OCI-M1 (cell line): ENCODE results near the gene TCIRG1.
A peak's percentile ranks its signal among the peaks of the same experiment; 100 is the strongest.
"Not testable (repeated sequence)": the region's sequence is repeated elsewhere in the genome, so short reads cannot be mapped to it uniquely, and the experiment has no call there.

Experiments used
- DNase-seq: peaks from one replicate; lab custom pipeline; 2025; lab: John Stamatoyannopoulos, UW

The TCIRG1 gene, protein sequence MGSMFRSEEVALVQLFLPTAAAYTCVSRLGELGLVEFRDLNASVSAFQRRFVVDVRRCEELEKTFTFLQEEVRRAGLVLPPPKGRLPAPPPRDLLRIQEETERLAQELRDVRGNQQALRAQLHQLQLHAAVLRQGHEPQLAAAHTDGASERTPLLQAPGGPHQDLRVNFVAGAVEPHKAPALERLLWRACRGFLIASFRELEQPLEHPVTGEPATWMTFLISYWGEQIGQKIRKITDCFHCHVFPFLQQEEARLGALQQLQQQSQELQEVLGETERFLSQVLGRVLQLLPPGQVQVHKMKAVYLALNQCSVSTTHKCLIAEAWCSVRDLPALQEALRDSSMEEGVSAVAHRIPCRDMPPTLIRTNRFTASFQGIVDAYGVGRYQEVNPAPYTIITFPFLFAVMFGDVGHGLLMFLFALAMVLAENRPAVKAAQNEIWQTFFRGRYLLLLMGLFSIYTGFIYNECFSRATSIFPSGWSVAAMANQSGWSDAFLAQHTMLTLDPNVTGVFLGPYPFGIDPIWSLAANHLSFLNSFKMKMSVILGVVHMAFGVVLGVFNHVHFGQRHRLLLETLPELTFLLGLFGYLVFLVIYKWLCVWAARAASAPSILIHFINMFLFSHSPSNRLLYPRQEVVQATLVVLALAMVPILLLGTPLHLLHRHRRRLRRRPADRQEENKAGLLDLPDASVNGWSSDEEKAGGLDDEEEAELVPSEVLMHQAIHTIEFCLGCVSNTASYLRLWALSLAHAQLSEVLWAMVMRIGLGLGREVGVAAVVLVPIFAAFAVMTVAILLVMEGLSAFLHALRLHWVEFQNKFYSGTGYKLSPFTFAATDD

DNA sequence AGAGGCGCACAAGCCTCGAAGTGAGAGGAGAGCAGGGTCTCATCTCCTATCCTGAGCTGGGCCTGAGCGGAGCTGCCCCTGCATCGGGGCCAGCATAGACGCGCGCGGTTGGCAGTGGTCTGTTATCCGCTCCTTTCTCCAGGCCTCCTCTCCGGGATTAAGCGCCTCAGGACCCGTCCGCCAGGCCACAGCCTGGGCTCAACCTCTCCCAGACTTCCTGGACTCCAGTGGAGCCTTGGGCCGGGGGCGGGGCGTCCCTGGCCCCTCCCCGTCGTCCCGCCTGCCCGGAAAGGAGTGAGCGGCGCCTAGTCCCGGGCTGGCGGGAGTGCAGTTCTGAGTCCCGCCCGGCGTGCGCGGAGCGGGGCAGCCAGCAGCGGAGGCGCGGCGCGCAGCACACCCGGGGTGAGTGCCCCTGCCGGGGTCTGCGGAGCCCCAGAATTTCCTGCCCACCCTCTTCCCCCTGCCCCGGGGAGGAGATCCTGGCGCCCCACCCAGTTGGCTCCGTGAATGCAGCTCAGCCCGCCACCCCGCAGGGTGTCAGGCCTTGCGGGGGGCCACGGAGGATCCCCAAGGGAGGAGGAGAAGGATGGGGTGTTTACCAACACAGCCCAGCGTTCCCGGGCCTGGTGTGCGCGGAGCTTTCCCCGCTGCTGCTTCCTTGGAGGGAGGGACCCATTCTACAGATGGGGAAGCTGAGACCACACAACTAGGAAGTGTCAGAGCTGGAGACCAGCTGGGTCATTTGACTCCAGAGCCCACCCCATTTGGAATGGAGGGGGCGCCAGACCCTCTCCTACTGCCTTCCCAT lies at the start of gene TCIRG1:
Gene TCIRG1, plus strand, starts transcription at position 308 of the 808 bp plus-strand sequence. CDS start 2,247 bp downstream, outside the sequence.
- DNase-seq = no peak

DNA sequence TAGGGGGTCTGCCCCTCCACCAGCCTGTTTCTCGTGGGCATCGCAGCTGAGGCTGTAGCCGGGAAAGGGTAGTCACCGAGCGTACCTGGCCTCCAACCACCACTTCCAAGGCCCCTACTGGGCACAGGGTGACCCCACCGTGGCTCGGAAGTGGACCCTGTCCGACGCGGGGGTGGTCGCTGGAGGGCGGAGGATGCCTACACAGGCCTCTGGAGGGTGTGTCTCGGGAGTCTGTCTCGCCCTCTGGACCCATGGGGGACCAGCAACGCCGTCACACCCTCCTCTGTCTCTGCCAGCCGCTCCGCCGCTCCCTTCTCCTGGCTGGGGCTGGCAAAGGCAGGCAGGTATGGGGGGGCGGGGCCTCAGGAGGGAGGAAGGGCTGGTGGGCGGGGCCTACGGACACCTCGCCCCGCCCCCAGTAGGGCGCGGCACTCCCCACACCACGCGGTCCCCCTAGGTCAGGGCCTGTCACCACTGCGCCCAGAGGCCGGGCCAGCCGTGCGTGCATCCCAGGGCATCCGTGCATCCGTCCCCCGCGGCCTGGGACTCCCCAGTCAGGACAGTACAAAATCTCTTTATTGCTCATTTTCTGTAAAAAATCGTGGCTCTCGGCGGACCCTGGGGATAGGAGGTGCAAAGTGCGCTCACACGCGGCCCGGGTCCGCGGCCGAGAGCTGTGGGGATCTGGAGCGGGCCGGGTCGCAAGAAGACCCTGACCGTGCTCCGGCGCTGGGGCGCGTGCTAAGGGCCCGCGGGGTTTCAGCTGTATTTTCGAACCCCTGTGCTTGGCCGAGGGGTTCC lies 48.1 kb upstream of the TCIRG1 start:
- not testable (repeated sequence) for DNase-seq

DNA sequence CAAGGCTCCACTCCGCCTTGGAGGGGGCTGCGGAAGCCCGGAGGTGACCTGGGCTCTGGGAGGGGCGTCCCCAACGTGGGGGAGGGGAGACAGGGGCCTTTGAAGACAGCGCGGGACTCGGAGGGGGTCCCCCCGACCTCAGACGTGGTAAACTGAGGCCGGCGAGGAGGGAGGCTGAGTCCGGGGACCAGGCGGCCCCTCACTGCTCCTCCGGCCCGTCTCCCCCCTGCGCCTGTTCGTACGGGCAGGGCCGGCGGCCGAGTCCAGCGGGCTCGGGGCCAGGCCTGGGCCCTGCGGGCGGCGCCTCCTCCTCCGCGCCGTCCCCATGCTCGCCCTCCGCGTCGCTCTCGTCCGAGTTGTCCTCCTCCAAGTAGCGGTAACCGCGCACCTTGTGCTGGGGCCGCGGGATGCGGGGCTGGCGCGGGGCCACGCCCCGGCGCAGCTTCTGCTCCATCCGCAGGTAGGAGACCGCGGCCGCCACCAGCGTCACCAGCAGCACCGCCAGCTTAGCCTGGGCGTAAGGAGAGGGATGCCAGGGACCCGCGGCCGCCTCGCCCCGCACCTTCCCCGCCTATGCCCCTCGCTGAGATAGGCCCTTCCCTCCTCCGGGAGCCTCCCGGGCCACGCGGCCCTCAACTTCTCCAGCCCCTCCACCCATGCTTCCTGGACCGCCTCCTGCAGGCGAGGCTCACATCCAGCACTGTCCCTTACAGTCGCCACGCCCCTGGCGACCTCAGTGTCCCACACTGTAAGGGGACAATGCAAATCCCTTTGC lies 47.3 kb upstream of the TCIRG1 start:
- not testable (repeated sequence) for DNase-seq

DNA sequence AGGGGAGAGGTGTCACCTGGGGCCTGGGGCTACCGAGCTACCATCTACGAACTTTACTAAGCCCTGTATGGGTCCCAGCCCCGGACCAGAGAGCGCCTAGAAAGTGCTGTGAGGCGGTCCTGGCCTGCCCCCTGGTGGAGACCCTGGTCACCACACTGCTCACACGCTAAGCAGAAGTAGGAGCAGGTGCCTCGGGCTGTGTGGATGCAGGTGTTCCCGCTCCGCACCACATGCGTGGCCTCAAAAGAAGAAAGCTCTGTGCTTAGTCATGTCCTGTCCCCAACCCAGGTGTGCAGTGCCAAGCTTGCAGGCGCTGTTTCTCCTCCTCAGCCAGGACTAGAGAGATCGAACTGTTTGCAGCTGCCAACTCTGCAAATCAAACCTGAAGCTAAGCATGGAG lies 45.0 kb upstream of the TCIRG1 start:
- DNase-seq = peak; percentile 34

DNA sequence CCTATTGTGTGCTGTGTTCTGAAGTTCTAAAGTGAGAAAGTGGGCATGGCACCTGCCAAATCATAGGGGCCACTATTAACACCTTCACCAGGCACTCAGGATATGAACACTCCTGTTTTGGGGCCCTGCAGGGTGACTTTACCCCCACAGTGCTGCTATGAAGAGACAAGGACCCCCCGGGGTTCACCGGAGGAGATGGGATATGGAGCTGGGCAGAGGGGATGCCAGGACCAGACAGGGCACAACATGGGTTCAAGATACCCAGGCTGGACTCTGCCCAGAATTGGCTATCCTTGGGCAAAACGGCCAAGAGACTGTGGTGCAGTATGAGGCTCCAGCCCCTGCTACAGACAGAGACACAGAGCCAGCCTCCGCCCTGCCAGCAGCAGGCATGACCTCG lies 44.4 kb upstream of the TCIRG1 start:
- not testable (repeated sequence) for DNase-seq

DNA sequence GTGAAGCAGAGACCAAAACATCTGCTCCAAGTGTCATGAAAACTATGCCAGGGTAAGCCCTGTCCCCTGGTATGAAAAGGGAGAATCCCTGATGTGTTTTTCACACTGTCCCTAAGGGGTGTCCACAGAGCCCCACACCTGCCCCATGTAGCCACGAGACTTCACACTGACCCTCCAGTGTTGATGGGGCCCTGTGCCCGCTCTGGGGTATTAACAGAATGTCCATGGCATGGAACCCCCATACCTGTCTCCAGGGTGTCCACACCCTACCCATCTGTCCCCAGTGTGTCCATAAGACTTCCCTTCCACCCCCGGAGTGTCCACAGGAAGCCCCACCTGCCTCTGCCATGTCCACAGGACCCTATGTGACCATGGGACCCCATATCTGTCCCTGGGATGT lies 43.7 kb upstream of the TCIRG1 start:
- DNase-seq = not testable (repeated sequence)

DNA sequence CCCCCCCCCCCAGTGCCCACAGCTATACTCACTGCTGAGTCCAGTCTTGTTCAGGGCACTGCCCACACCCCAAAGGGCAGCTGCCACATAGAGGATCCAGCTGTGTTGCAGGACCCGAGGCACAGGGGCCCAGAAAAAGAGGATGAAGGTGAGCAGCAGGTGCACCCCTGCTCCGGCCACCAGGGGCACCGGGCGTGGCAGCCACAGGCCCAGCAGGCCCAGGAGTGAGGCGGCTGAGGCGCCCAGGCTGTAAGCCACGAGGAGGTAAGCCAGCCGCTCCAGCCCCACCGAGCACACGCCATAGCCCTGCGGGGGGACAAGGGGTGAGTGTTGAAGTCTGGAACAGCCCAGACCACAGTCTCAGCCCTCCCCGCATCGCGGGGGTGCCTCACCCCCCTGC lies 43.2 kb upstream of the TCIRG1 start:
- DNase-seq = not testable (repeated sequence)

DNA sequence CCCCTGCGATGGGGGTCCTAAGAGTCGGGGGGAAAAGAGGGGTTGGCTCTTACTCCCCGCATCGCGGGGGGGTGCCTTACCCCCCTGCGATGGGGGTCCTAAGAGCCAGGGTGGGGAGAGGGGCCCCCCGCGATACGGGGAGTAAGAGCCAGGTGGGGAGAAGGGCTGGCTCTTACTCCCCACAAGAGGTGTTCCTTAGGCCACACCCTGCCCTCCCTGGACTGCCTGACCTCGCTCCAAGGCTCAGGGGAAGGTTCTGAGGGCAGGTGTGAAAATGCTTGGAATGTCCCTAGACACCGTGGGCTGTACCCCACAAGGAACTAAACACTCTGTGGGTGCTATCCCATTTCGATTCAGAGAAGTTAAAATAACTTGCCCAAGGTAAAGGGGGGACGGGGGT lies 42.8 kb upstream of the TCIRG1 start:
- no peak for DNase-seq

DNA sequence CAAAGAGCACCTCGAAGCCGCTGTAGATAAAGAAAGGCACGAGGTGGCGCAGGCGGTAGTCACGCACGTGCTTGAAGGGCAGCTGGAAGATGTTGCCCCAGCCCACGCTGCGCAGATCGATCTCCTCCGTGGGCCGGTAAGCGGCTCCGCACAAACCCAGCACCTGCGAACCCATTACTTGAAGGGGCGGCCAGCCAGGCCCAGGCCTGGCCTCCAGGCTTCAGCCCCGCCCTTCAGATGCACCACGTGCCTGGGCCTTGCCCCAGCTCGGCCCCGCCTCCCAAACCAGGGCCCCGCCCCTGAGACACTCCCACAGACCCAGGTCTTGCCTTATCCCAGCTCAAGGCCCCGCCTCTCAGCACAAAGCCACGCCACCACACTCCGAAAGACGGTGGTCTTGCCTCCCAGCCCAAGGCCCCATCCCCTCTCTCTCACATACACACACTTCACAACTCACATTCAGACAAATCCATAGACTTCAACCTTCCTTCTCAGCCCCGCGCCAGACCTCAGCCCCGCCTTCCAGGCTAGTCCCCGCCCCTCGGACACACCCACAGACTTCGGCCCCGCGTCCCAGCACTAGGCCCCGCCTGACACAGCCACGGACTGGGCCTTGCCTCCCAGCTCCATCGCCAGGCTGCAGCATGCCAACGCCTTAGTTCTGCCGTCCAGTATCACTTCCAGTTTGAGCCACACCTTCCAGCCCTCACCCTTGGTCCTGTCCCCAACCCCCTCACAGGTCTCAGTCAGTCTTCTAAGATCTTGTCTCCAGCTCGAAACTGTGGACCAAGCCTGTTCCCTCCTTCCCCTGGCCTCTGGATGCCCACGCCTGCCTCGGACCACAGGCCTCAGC lies 42.0 kb upstream of the TCIRG1 start:
- DNase-seq = peak; percentile 68

DNA sequence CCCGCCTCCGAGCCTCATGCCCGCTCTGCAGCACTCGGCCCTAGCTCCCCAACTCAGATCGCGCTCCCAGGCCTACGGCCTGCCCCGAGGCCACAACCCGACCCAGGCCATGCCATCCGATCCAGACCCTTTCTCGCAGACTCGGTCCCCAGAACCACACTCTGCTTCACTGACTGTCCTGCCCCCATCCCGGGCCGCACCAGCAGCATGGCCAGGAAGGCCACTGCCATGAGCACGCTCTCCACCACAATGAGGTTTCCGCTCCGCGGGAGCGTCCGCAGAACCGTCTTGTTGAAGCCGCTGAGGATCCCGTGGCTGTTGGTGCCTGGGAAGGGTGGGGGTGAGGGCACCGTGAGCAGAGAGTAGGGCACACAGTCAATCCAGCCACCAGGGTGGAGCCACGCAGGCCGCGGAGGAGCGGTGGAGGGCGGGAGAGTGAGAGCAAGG lies 41.3 kb upstream of the TCIRG1 start:
- DNase-seq = no peak

DNA sequence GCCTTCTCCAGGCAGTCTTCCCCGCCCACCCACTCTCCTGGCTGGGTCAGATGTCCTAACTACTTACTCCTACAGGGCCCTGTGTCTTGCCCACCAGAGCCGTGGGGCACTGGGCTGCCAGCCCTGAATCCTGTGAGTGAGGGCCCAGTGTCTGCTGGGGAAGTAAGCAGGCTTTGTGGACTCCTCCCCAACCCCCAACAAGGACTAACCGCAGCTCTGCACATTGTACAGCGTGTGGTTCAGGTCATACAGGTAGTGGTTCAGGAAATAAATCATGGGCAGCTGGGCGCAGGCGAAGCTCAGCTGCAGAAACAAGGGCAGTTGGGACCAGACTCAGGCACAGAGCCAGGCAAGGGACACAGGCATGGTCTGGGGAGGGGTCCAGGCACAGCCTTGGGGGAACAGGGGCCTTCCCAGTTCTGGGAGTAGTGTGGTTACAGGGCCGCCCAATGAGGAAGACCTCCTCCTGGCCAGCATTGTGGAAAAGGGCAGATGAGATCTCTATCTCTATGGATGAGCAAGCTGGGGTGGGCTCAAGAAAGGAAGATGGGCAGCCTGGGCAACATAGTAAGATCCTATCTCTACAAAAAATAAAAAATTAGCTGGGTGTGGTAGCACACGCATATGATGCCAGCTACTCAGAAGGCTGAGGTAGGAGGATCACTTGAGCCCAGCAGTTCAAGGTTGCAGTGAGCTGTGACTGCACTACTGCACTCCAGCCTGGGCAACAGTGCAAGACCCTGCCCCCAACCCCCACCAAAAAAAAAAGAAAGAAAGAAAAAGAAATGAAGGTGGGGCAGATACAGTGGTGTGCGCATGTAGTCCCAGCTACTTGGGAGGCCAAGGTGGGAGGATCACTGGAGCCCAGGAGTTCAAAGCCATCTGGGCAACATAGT lies 40.4 kb upstream of the TCIRG1 start:
- no peak for DNase-seq

DNA sequence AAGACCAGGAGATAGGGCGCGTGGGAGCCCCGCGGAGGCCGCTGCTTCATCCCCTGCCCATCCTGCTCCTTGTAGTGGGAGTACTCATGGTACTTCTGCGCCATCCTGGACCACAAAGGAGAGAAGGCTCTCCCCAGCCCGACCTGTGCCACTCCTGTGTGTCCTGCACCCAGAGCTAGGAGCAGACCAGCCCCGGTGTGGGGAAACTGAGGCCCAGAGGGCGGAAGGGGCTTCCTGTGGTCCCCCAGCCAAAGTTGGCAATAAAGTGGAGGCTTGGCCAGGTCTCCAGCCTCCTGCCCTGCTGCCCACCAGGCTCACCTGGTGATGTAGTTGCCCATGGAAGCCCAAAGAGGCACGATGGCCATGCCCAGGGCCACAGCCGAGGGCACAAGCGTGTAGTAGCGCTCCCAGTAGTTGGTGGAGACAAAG lies 39.6 kb upstream of the TCIRG1 start:
- no peak for DNase-seq

DNA sequence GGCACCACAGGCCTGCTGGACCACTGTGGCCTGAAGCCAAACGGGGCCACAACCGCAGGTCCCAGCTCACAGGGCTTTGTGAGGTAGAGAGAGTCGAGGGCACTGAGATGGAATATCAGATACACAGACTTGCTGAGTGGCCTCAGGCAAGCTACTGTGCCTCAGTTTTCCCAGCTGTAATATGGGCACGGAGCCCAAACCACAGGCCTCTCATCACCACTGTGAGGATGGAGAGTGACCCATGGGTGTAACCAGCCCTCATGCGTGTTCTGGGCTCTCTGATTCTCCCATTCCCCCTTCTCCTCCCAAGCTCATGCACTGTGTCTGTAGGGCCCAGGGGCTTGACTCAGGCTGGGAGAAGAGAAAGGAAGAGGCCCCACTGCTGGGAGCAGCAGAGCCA lies 39.1 kb upstream of the TCIRG1 start:
- DNase-seq = no peak

DNA sequence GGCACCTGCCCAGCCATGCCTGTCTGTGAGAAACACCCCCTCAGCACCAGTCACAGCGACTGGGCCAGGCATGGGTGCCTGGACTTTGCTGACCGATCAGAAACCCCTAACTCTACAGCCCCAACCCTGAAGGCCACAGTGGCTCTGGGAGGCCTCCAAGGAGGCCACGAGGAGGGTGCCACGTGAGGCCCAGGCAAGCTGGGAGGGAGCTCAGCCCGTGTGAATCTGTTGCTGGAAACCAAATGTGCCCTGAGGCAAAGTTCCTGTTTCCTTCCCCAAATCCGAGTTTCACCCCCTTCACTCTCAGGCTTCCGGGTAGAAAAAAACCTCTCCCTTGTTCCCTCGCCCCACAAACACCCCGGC lies 36.3 kb upstream of the TCIRG1 start:
- no peak for DNase-seq

DNA sequence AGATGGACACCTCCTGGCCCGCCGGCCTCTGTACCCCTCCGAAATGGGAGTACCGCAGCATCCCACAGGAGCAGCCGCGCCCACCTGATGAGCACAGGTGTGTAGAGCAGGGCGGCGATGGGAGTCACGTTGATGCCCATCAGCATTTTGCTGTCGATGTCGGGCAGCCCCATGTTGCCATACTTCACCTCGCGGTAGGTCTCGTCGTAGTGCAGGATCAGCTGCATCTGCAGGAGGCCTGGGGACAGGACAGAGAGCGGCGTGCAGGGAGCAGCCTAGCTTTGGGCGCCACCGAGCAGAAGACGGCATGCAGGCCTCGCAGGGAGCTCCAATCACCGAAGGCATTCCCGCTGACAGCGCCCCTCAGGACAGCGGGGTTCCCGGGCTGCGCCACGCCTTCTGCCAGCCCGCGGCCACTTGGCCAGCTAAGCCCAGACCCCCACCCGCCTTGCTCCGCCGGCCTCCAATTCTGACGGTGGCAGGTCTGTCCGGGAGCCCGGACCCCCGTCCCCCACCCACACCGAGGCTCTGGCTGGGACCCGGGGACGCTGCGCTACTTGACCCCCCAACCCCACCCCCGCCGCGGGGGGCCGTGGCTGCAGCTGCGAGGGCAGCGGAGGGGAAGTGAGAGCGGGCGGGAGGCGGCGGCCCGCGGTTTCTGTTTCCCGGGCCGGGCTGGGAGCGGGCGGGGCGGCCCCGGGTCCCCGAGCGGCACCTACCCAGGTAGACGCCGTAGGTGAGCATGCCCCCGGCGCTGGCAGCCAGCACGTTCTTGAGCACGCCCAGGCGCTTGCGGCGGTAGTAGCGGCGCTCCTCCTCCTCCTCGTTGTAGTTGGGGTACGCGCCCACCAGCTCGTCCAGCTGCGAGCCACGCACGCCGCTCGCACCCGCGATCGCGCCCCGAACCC lies 35.6 kb upstream of the TCIRG1 start:
- no peak for DNase-seq

DNA sequence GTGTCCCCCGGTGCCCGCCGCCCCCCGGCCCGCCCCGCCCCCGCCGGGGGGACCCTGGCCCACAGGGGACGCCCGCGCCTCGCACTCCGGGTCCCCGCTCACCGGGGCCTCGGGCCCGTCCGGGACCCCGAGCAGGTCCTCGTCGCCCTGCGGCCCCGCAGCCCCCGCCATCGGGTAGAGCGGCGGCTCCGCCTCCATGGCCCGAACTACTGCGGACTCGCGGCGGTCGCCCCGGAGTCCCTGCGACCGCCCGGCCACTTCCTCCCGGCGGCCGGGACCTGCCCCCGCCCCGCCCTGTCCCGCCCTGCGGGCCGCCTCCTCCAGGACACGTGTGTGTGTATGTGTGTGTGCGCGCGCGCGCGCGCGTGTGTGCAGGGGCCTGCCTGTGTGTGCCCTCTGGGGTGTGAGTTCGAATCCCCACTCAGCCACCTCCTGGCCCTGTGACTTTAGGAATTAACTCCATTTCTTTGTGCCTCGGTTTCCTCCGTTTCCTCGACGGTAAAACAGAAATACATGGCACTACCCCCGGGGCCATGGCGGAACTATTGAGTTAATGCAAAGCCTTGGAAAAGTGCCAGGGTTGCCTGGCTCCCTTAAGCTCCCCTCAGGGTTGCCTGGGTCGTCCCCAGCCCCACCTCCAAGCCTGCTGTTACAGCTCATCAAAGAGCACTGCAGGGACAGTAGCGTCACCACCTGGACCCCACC lies 34.8 kb upstream of the TCIRG1 start, which contains the start of gene UNC93B1:
Gene UNC93B1, minus strand, starts transcription at position 252 of the 705 bp plus-strand sequence. Its CDS starts 54 bp downstream, at position 198.
- DNase-seq = peak; percentile 93
